Measurements from ENCODE around the gene CYB5R4. TPM values are rescaled to one million over a fixed set of nuclear protein-coding genes. Genes with fewer than 3 reads are reported as not detected.

The CYB5R4 gene
- 35.7 and 37.3 TPM in 2 replicates for total RNA-seq

- no peak for TF ChIP-seq CTCF (IDR thresholded peaks at IDR 0.05)
- ATAC-seq (ENCODE audit: low read depth) (peak; percentile 97), DNase-seq (peak; percentile 93)
- H3K9me3 Mint-ChIP-seq = no peaks in the 10 kb centered on the region
- H3K4me1 Mint-ChIP-seq = peaks cover 50% of the 10 kb centered on the region
- H3K27ac Mint-ChIP-seq = peak within 1 kb of the TSS; percentile 86
- ChIA-PET POLR2A (interaction anchor here (0.6 to 2.0 kb wide), 6 partner anchors 64 to 1819 kb away, joined by 3 to 21 read pairs (median 6); partner anchors contain the start of genes CEP162, SYNCRIP and UBE3D), CTCF (interaction anchor here (1.6 to 1.9 kb wide), 2 partner anchors 24 to 368 kb away, joined by 6 to 17 read pairs; partner anchors contain the start of gene CEP162)
- peaks cover 21% of the 10 kb centered on the region for H3K36me3 Mint-ChIP-seq (ENCODE audit: low read depth)
- intact Hi-C loops (cut with micrococcal nuclease) = loop anchor here (1.0 to 10.0 kb wide), 7 partner anchors 21 to 1819 kb away; partner anchors contain the start of genes CEP162, DOP1A, IBTK and NT5E
- H3K4me3 Mint-ChIP-seq = peak within 1 kb of the TSS; percentile 98
- H3K27me3 Mint-ChIP-seq = peaks cover 13% of the 10 kb centered on the region
Measured at GRCh38 chr6:83859410-83860358, at the start of gene CYB5R4. Gene CYB5R4 (plus strand): TSS chr6:83859689. CDS start chr6:83859783, 94 bp downstream.

DNA sequence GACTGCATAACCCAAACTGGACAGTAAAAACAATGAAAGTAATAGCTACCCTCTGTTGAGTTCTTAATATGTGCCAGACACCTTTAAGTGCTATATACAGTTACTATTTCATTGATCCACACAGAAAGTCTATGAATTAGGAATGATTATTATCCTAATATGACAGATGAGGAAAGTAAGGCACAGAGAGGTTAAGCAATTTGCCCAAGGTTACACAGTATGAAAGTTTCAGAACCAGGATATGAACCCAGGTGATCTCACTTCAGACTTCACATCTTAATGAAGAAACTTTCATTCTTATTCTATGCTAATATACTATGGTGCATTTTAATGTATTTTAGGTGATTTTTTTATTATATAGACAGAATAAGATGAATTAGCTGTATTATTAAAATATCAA, 46.9 kb upstream of the CYB5R4 start:
- DNase-seq = no peak
- H3K27ac Mint-ChIP-seq = no peak overlapping the region
- no peaks in the 10 kb centered on the region for H3K9me3 Mint-ChIP-seq
- H3K36me3 Mint-ChIP-seq (ENCODE audit: low read depth) = no peaks in the 10 kb centered on the region
- intact Hi-C loops (cut with micrococcal nuclease) = no loop called here
- no peak overlapping the region for H3K4me3 Mint-ChIP-seq
- no peak for TF ChIP-seq CTCF (IDR thresholded peaks at IDR 0.05)
- ChIA-PET POLR2A (no interaction called here), CTCF (no interaction called here)
- ATAC-seq (ENCODE audit: low read depth) = no peak
- H3K4me1 Mint-ChIP-seq = no peaks in the 10 kb centered on the region
- H3K27me3 Mint-ChIP-seq = no peaks in the 10 kb centered on the region

- TF ChIP-seq CTCF (IDR thresholded peaks at IDR 0.05) = no peak
- intact Hi-C loops (cut with micrococcal nuclease) = no loop called here
- no peak overlapping the region for H3K27ac Mint-ChIP-seq
- H3K4me1 Mint-ChIP-seq = no peaks in the 10 kb centered on the region
- ATAC-seq (ENCODE audit: low read depth) = no peak
- POLR2A ChIA-PET = no interaction called here
- H3K9me3 Mint-ChIP-seq = no peaks in the 10 kb centered on the region
- H3K27me3 Mint-ChIP-seq = no peaks in the 10 kb centered on the region
- H3K4me3 Mint-ChIP-seq = no peak overlapping the region
- DNase-seq = no peak
- CTCF ChIA-PET = no interaction called here
- H3K36me3 Mint-ChIP-seq (ENCODE audit: low read depth) = no peaks in the 10 kb centered on the region
Measured at GRCh38 chr6:83815631-83816272, 43.7 kb upstream of the CYB5R4 start.

- Mint-ChIP-seq H3K27me3 (no peaks in the 10 kb centered on the region), H3K4me3 (no peak overlapping the region), H3K9me3 (no peaks in the 10 kb centered on the region), H3K27ac (no peak overlapping the region), H3K36me3 (ENCODE audit: low read depth) (no peaks in the 10 kb centered on the region), H3K4me1 (no peaks in the 10 kb centered on the region)
- POLR2A ChIA-PET = no interaction called here
- ATAC-seq (ENCODE audit: low read depth) (no peak), DNase-seq (no peak)
- intact Hi-C loops (cut with micrococcal nuclease) = no loop called here
- CTCF ChIA-PET = no interaction called here
- TF ChIP-seq CTCF (IDR thresholded peaks at IDR 0.05) = no peak
Measured at GRCh38 chr6:83822629-83823169, 36.8 kb upstream of the CYB5R4 start.

DNA sequence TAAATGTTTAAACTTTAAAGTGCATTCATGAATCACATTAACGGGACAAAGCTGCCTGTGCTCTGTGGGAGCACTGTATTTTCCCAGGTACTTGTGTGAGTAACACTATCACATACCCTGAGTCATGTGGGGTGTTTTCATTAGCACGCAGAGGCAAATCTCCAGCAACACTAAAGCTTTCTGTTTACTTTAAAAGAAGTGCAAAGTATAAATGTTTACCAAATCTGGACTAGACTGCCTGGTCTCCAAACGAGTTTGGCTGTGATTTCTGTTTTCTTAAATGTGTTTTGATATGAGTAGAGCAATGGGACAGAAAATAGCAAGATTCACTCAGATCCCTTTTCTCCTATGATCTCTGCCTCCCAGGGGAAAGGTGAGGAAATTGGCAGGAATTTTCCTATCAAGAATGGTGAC, 35.1 kb upstream of the CYB5R4 start:
- Mint-ChIP-seq H3K36me3 (ENCODE audit: low read depth) (no peaks in the 10 kb centered on the region), H3K27ac (no peak overlapping the region), H3K4me1 (no peaks in the 10 kb centered on the region), H3K27me3 (peaks cover 2% of the 10 kb centered on the region), H3K9me3 (no peaks in the 10 kb centered on the region), H3K4me3 (no peak overlapping the region)
- no peak for DNase-seq
- no peak for TF ChIP-seq CTCF (IDR thresholded peaks at IDR 0.05)
- ATAC-seq (ENCODE audit: low read depth) = no peak
- intact Hi-C loops (cut with micrococcal nuclease) = no loop called here
- POLR2A ChIA-PET = no interaction called here
- CTCF ChIA-PET = no interaction called here
